ENCODE measurements around the gene CCDC188. TPM values are rescaled to one million over a fixed set of nuclear protein-coding genes. Genes with fewer than 3 reads are reported as not detected.

The CCDC188 gene
- total RNA-seq, 1 experiment from 2014 or later, result not detected

- DNase-seq, result no peak
- no peak overlapping the region for H3K4me2 ChIP-seq (ENCODE audit: low read depth, low read length, poor library complexity, severe bottlenecking)
- H3K9me3 ChIP-seq (ENCODE audit: low read length), result no peaks in the 10 kb centered on the region
- no peaks in the 10 kb centered on the region for H3K27me3 ChIP-seq (ENCODE audit: low read length)
- H3K9me2 ChIP-seq (replicated peaks; ENCODE audit: insufficient read depth, low read length), result no peaks in the 10 kb centered on the region
- H3K9ac ChIP-seq (ENCODE audit: low read length), result no peak overlapping the region
- no peaks in the 10 kb centered on the region for H3K36me3 ChIP-seq (ENCODE audit: insufficient read depth, low read length)
- H3K4me1 ChIP-seq (ENCODE audit: low read length), result peaks cover 12% of the 10 kb centered on the region
- H3K27ac ChIP-seq (ENCODE audit: low read length), result no peak overlapping the region
- peaks cover 4% of the 10 kb centered on the region; the same call in 1 of the 2 replicates for H4K20me1 ChIP-seq (ENCODE audit: insufficient read depth, low read depth, low read length)
- H2AFZ ChIP-seq (ENCODE audit: low read length), result no peak overlapping the region
- H3K4me3 ChIP-seq (ENCODE audit: low read length), result no peak overlapping the region
- no peaks in the 10 kb centered on the region for H3K79me2 ChIP-seq (ENCODE audit: low read length)
Observed at GRCh38 chr22:20145206-20145831, 5.5 kb downstream of the CCDC188 start.

DNA sequence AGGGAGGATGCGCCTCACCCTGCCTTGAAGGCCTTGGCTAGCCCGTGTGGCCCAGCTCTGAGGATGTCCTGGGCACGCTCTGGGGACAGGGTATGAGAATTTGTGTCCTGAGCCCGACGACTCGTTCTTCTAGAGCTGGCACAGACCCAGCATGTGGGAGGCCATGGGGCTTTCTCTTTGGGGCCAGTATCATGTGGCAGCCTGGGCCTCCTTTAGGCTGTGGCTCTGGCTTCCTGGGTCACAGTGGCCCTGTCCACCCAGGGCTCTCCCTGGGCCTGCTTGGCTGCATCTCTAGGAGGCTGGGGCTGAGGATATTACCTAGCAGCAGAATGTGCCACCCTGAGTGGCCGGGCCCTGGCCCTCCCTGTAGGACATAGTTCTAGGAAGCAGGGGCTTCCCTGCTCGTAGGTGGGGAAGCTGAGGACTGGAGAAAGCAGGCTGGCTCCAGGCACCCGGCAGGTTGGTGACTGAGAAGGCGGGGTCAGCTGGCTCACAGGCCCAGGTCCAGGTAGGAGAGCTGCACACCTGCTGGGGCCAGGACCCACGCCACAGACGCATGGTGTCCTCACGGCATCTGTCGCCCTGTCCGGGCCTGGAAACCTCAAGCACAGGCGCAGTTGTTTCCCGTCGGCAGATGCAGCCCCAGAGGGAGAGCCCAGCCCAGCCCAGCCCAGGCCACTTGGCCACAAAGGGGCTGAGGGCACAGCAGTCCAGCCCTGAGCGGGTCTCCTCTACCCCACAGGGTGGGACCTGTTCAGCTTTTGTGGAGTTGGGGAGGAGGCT, 6.8 kb downstream of the CCDC188 start:
- H3K27ac ChIP-seq (ENCODE audit: low read length), result no peak overlapping the region
- no peaks in the 10 kb centered on the region for H3K36me3 ChIP-seq (ENCODE audit: insufficient read depth, low read length)
- no peaks in the 10 kb centered on the region for H3K9me3 ChIP-seq (ENCODE audit: low read length)
- no peaks in the 10 kb centered on the region for H3K9me2 ChIP-seq (replicated peaks; ENCODE audit: insufficient read depth, low read length)
- no peak overlapping the region for H2AFZ ChIP-seq (ENCODE audit: low read length)
- H3K79me2 ChIP-seq (ENCODE audit: low read length), result no peaks in the 10 kb centered on the region
- peaks cover 7% of the 10 kb centered on the region; the same call in 1 of the 2 replicates for H3K4me1 ChIP-seq (ENCODE audit: low read length)
- H3K9ac ChIP-seq (ENCODE audit: low read length), result no peak overlapping the region
- no peak overlapping the region for H3K4me2 ChIP-seq (ENCODE audit: low read depth, low read length, poor library complexity, severe bottlenecking)
- H3K27me3 ChIP-seq (ENCODE audit: low read length), result no peaks in the 10 kb centered on the region
- H3K4me3 ChIP-seq (ENCODE audit: low read length), result no peak overlapping the region
- peaks cover 4% of the 10 kb centered on the region; the same call in 1 of the 2 replicates for H4K20me1 ChIP-seq (ENCODE audit: insufficient read depth, low read depth, low read length)
- DNase-seq, result no peak

GRCh38 chr22:20142711-20143621, 7.9 kb downstream of the CCDC188 start:
- no peak overlapping the region for H2AFZ ChIP-seq (ENCODE audit: low read length)
- no peaks in the 10 kb centered on the region for H3K9me2 ChIP-seq (replicated peaks; ENCODE audit: insufficient read depth, low read length)
- H3K79me2 ChIP-seq (ENCODE audit: low read length), result no peaks in the 10 kb centered on the region
- no peaks in the 10 kb centered on the region for H3K9me3 ChIP-seq (ENCODE audit: low read length)
- H3K36me3 ChIP-seq (ENCODE audit: insufficient read depth, low read length), result no peaks in the 10 kb centered on the region
- H3K9ac ChIP-seq (ENCODE audit: low read length), result no peak overlapping the region
- no peak overlapping the region for H3K27ac ChIP-seq (ENCODE audit: low read length)
- H3K4me2 ChIP-seq (ENCODE audit: low read depth, low read length, poor library complexity, severe bottlenecking), result no peak overlapping the region
- no peaks in the 10 kb centered on the region for H3K27me3 ChIP-seq (ENCODE audit: low read length)
- H4K20me1 ChIP-seq (ENCODE audit: insufficient read depth, low read depth, low read length), result peaks cover 5% of the 10 kb centered on the region; the same call in 1 of the 2 replicates
- no peak overlapping the region for H3K4me3 ChIP-seq (ENCODE audit: low read length)
- DNase-seq, result no peak
- H3K4me1 ChIP-seq (ENCODE audit: low read length), result peaks cover 7% of the 10 kb centered on the region

DNA sequence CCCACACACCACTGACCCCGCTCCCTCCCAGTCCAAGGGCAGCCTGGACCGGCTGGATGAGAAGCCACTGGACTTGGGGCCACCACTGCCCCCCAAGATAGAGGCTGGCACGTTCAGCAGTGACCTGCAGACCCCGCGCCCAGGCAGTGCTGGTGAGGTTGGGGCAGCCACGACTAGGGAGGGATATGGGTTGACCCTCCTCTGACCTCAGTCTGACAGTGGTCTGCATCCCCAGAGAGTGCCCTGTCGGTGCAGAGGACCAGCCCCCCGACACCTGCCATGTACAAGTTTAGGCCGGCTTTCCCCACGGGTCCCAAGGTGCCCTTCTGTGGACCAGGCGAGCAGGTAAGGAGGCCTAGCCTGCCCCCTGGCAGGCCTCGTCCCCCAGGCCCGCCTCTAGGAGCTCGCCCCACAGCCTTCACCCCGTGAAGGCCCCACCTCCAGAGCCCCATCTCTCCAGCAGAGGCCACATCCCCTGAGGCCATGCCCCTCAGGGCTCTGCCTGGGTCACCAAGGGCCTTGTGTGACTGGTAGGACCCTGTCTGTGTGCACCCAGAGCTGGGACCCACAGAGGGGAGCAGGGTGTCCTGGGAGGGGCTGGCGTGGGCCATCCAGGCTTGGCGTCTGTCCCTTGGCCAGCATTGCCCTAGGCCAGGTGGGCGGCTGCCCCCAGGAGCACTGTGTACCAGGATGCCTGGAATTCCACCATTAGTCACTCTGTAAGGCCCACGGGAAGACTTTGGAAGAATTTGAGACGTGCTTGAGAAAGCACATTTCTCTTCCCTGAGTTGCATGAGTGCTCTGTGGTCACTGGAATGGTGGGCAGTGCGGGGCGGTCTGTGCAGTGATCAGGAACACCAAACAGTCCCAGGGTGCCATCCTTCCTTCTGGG, 9.4 kb downstream of the CCDC188 start:
- Histone ChIP-seq H4K20me1 (ENCODE audit: insufficient read depth, low read depth, low read length) (peaks cover 9% of the 10 kb centered on the region; the same call in 1 of the 2 replicates), H3K9me3 (ENCODE audit: low read length) (no peaks in the 10 kb centered on the region), H3K27ac (ENCODE audit: low read length) (no peak overlapping the region), H3K4me2 (ENCODE audit: low read depth, low read length, poor library complexity, severe bottlenecking) (no peak overlapping the region), H3K79me2 (ENCODE audit: low read length) (no peaks in the 10 kb centered on the region), H3K36me3 (ENCODE audit: insufficient read depth, low read length) (no peaks in the 10 kb centered on the region), H3K9me2 (replicated peaks; ENCODE audit: insufficient read depth, low read length) (no peaks in the 10 kb centered on the region), H3K4me3 (ENCODE audit: low read length) (no peak overlapping the region), H3K4me1 (ENCODE audit: low read length) (peaks cover 11% of the 10 kb centered on the region), H2AFZ (ENCODE audit: low read length) (no peak overlapping the region), H3K9ac (ENCODE audit: low read length) (no peak overlapping the region), H3K27me3 (ENCODE audit: low read length) (no peaks in the 10 kb centered on the region)
- DNase-seq, result no peak

DNA sequence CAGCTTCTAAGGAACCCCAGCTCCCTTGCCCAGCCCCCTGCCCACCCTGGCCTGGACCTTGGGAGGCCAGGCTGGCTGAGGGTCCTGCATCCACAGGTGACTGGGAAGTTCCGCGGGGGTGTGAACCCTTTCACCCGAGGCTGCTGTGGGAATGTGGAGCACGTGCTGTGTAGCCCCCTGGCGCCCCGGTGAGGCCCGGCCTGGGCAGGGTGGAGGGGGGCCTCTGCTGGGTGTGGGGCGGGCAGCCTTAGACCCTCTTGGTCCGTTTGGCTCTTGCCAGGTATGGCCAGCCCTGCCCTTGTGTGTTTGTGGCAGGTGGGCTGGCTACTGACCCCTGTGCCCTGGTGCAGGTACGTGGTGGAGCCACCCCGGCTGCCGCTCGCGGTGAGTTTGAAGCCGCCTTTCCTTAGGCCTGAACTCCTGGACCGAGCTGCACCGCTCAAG, 10.3 kb downstream of the CCDC188 start:
- Histone ChIP-seq H3K4me2 (ENCODE audit: low read depth, low read length, poor library complexity, severe bottlenecking) (no peak overlapping the region), H4K20me1 (ENCODE audit: insufficient read depth, low read depth, low read length) (peaks cover 13% of the 10 kb centered on the region; the same call in 1 of the 2 replicates), H3K27ac (ENCODE audit: low read length) (no peak overlapping the region), H3K9me2 (replicated peaks; ENCODE audit: insufficient read depth, low read length) (no peaks in the 10 kb centered on the region), H3K9ac (ENCODE audit: low read length) (no peak overlapping the region), H3K4me1 (ENCODE audit: low read length) (peaks cover 14% of the 10 kb centered on the region), H3K36me3 (ENCODE audit: insufficient read depth, low read length) (no peaks in the 10 kb centered on the region), H3K79me2 (ENCODE audit: low read length) (no peaks in the 10 kb centered on the region), H3K4me3 (ENCODE audit: low read length) (no peak overlapping the region), H2AFZ (ENCODE audit: low read length) (no peak overlapping the region), H3K27me3 (ENCODE audit: low read length) (no peaks in the 10 kb centered on the region), H3K9me3 (ENCODE audit: low read length) (no peaks in the 10 kb centered on the region)
- DNase-seq, result no peak

DNA sequence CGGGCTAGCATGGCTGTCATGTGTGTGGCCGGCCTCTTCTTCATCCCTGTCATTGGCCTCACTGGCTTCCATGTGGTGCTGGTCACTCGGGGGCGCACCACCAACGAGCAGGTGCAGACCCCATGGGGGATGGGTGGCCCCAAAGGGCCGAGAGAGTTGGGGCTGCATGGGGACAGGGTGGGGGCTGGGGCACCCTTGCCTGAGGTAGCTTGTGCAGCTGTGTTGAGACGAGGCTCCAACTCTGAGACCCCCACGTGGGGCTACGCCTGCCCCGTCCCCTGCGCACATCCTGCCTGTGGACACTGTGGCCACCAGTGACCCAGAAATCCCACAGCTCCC, 10.8 kb downstream of the CCDC188 start:
- no peaks in the 10 kb centered on the region for H3K36me3 ChIP-seq (ENCODE audit: insufficient read depth, low read length)
- no peaks in the 10 kb centered on the region for H3K79me2 ChIP-seq (ENCODE audit: low read length)
- H4K20me1 ChIP-seq (ENCODE audit: insufficient read depth, low read depth, low read length), result peaks cover 18% of the 10 kb centered on the region; the same call in 1 of the 2 replicates
- peaks cover 19% of the 10 kb centered on the region for H3K4me1 ChIP-seq (ENCODE audit: low read length)
- H3K4me3 ChIP-seq (ENCODE audit: low read length), result no peak overlapping the region
- no peaks in the 10 kb centered on the region for H3K9me3 ChIP-seq (ENCODE audit: low read length)
- no peaks in the 10 kb centered on the region for H3K9me2 ChIP-seq (replicated peaks; ENCODE audit: insufficient read depth, low read length)
- H3K27me3 ChIP-seq (ENCODE audit: low read length), result no peaks in the 10 kb centered on the region
- no peak overlapping the region for H2AFZ ChIP-seq (ENCODE audit: low read length)
- DNase-seq, result no peak
- no peak overlapping the region for H3K4me2 ChIP-seq (ENCODE audit: low read depth, low read length, poor library complexity, severe bottlenecking)
- H3K27ac ChIP-seq (ENCODE audit: low read length), result no peak overlapping the region
- H3K9ac ChIP-seq (ENCODE audit: low read length), result no peak overlapping the region

DNA sequence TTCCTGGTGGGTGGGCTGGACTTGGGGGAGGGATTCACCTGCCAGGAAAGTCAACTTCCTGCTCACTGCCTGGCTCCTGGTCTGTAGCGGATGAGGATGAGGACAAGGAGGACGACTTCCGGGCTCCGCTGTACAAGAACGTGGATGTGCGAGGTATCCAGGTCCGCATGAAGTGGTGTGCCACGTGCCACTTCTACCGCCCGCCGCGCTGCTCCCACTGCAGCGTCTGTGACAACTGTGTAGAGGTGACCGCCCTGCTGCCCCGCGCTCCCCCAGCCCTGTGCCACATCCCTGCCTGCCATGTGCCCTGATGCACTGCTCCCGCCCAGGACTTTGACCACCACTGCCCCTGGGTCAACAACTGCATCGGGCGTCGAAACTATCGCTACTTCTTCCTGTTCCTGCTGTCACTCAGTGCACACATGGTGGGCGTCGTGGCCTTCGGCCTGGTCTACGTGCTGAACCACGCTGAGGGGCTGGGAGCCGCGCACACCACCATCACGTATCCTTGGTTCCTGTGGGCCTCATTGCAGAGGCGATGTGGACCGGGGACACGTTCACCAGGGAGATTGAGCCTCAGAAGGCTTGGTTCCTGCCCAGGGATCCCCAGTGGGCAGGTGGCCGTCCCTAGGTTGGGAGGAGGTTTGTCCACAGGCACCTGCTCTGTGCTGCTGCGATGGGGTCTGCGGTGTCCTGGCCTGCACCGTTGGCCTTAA, 11.3 kb downstream of the CCDC188 start:
- Histone ChIP-seq H3K79me2 (ENCODE audit: low read length) (no peaks in the 10 kb centered on the region), H2AFZ (ENCODE audit: low read length) (no peak overlapping the region), H3K4me2 (ENCODE audit: low read depth, low read length, poor library complexity, severe bottlenecking) (no peak overlapping the region), H3K9me3 (ENCODE audit: low read length) (no peaks in the 10 kb centered on the region), H3K4me1 (ENCODE audit: low read length) (peaks cover 19% of the 10 kb centered on the region), H3K27ac (ENCODE audit: low read length) (no peak overlapping the region), H3K4me3 (ENCODE audit: low read length) (no peak overlapping the region), H3K9ac (ENCODE audit: low read length) (no peak overlapping the region), H3K9me2 (replicated peaks; ENCODE audit: insufficient read depth, low read length) (no peaks in the 10 kb centered on the region), H4K20me1 (ENCODE audit: insufficient read depth, low read depth, low read length) (peaks cover 19% of the 10 kb centered on the region; the same call in 1 of the 2 replicates), H3K27me3 (ENCODE audit: low read length) (no peaks in the 10 kb centered on the region), H3K36me3 (ENCODE audit: insufficient read depth, low read length) (no peaks in the 10 kb centered on the region)
- DNase-seq, result no peak
